ENCODE data around the gene RAB3D.

DNA sequence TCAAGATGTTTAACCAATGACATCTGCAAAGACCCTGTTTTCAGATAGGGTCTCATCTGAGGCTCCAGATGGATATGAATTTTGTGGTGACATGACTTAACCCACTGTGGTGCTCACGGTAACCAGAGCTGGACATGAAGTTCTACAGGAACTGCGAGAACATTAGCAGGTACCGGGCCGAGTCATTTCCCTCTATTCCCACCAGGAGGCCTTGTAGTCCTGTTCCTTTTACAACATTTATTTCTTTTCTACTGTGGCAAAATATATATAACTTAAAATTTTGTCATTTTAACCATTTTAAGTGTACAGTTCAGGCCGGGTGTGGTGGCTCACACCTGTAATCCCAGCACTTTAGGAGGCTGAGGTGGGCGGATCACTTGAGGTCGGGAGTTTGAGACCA, 51.1 kb downstream of the RAB3D start:
- TF ChIP-seq, protein P1, sequence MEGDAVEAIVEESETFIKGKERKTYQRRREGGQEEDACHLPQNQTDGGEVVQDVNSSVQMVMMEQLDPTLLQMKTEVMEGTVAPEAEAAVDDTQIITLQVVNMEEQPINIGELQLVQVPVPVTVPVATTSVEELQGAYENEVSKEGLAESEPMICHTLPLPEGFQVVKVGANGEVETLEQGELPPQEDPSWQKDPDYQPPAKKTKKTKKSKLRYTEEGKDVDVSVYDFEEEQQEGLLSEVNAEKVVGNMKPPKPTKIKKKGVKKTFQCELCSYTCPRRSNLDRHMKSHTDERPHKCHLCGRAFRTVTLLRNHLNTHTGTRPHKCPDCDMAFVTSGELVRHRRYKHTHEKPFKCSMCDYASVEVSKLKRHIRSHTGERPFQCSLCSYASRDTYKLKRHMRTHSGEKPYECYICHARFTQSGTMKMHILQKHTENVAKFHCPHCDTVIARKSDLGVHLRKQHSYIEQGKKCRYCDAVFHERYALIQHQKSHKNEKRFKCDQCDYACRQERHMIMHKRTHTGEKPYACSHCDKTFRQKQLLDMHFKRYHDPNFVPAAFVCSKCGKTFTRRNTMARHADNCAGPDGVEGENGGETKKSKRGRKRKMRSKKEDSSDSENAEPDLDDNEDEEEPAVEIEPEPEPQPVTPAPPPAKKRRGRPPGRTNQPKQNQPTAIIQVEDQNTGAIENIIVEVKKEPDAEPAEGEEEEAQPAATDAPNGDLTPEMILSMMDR (conservative IDR thresholded peaks at IDR 0.05) = peak; percentile 84
- TF ChIP-seq EZH2 (IDR thresholded peaks at IDR 0.05; ENCODE audit: low read depth) = no peak
